HCT116 (cell line): ENCODE measurements around the gene ATXN1L. TPM values are rescaled to one million over a fixed set of nuclear protein-coding genes. Genes with fewer than 3 reads are reported as not detected.

ENCODE experiments used
- ATAC-seq: fragments of 200-7000 bp; cut with Tn5 transposase; 2 replicates; pipeline ENCODE4 v1.9.1; 2020; ENCODE audit warnings: mild to moderate bottlenecking, moderate library complexity
- BruUV-seq: library from RNA; stranded (reverse); fragments of 400-500 nt; replicated peaks from 2 replicates; lab custom pipeline; 2021; lab: Mats Ljungman, UMichigan
- CTCF ChIA-PET: fragments of 300-600 bp; sonication (Branson Sonifier 250); formaldehyde crosslinking; loops from one replicate; lab custom pipeline; 2021; ENCODE audit warnings: antibody characterized with exemption; lab: Charles Lee
- POLR2A ChIA-PET: fragments of 300-600, 350-600 bp; sonication (Branson Sonifier 250); formaldehyde crosslinking; loops from one replicate; lab custom pipeline; 2021; ENCODE audit warnings: antibody characterized with exemption; lab: Charles Lee
- RAD21 ChIA-PET, 2 experiments: fragments of 300-600 bp; sonication (Branson Sonifier 250); formaldehyde crosslinking; loops; one replicate each; lab custom pipeline; 2023; ENCODE audit warnings: low total read pairs in 2 of 2; ENCODE audit not compliant: uncharacterized antibody in 2 of 2, unreplicated experiment in 2 of 2, low non-redundant PET in 1 of 2; lab: Charles Lee
- DNase-seq: peaks from one replicate; pipeline ENCODE4 v3.0.0-alpha.2; 2010; ENCODE audit warnings: low read depth, low spot score
- H2AFZ ChIP-seq: fragments of 200-600 bp; shearing (Covaris generic), sonication (generic); 2 replicates; pipeline ENCODE4 v1.6.1; 2017; ENCODE audit warnings: low read depth, mixed run types, mixed read lengths, antibody characterized with exemption, low read length; ENCODE audit not compliant: poor library complexity, severe bottlenecking
- H3K27ac ChIP-seq: 2 replicates; pipeline ENCODE4 v1.5.1; 2012; ENCODE audit warnings: low read depth, low read length
- H3K27me3 ChIP-seq: fragments of 200-600 bp; sonication (generic); 2 replicates; pipeline ENCODE4 v1.6.1; 2016; ENCODE audit warnings: mixed run types, low read length, mixed read lengths; ENCODE audit not compliant: insufficient read depth
- H3K36me3 ChIP-seq, 2 experiments: fragments of 200-500 bp in 1 of 2; fragments of 200-600 bp in 1 of 2; sonication (Bioruptor generic) in 1 of 2; sonication (generic) in 1 of 2; 2 replicates each; pipeline versions ENCODE4 v1.5.1 to v1.6.1; 2014 to 2016; ENCODE audit warnings: low read length in 2 of 2, inconsistent platforms in 1 of 2, mixed read lengths in 1 of 2, mixed run types in 1 of 2; ENCODE audit not compliant: insufficient read depth in 2 of 2, control insufficient read depth in 1 of 2
- H3K4me1 ChIP-seq, 2 experiments: fragments of 200-600 bp in 1 of 2; sonication (generic) in 1 of 2; 2 replicates each; pipeline versions ENCODE4 v1.5.1 to v1.6.1; 2012 to 2017; ENCODE audit warnings: low read length in 2 of 2, inconsistent platforms in 1 of 2, mild to moderate bottlenecking in 1 of 2, mixed read lengths in 1 of 2, mixed run types in 1 of 2, moderate library complexity in 1 of 2; ENCODE audit not compliant: insufficient read depth in 2 of 2, control insufficient read depth in 1 of 2
- H3K4me2 ChIP-seq: fragments of 200-600 bp; sonication (generic); 2 replicates; pipeline ENCODE4 v1.6.1; 2017; ENCODE audit warnings: mixed run types, low read length, mixed read lengths
- H3K4me3 ChIP-seq, 2 experiments: fragments of 200-600 bp in 1 of 2; sonication (generic) in 1 of 2; replicated peaks in 1 of 2; 2 replicates each; pipeline ENCODE4 v1.5.1; 2011 to 2016; ENCODE audit warnings: low read length in 2 of 2, control low read depth in 1 of 2, low read depth in 1 of 2, mild to moderate bottlenecking in 1 of 2, mixed read lengths in 1 of 2, mixed run types in 1 of 2
- H3K79me2 ChIP-seq: fragments of 200-600 bp; sonication (generic); 2 replicates; pipeline ENCODE4 v1.6.1; 2017; ENCODE audit warnings: mild to moderate bottlenecking, mixed run types, low read length, moderate library complexity, mixed read lengths; ENCODE audit not compliant: insufficient read depth
- H3K9ac ChIP-seq: fragments of 200-600 bp; sonication (generic); 2 replicates; pipeline ENCODE4 v1.6.1; 2016; ENCODE audit warnings: low read length, mixed read lengths
- H3K9me2 ChIP-seq: fragments of 200-600 bp; sonication (generic), shearing (Covaris generic); 2 replicates; pipeline ENCODE4 v1.6.1; 2017; ENCODE audit warnings: mixed run types, mild to moderate bottlenecking, moderate library complexity; ENCODE audit not compliant: insufficient read depth
- H3K9me3 ChIP-seq, 2 experiments: fragments of 200-500 bp in 1 of 2; fragments of 200-600 bp in 1 of 2; sonication (Bioruptor generic) in 1 of 2; sonication (generic) in 1 of 2; 2 replicates each; pipeline ENCODE4 v1.6.1; 2014 to 2017; ENCODE audit warnings: low read length in 2 of 2, mixed read lengths in 2 of 2, inconsistent platforms in 1 of 2, low read depth in 1 of 2, mild to moderate bottlenecking in 1 of 2, mixed run types in 1 of 2, moderate library complexity in 1 of 2; ENCODE audit not compliant: control insufficient read depth in 1 of 2, insufficient read depth in 1 of 2
- H4K20me1 ChIP-seq: fragments of 200-600 bp; sonication (generic), shearing (Covaris generic); 2 replicates; pipeline ENCODE4 v1.6.1; 2017; ENCODE audit warnings: mixed run types, mild to moderate bottlenecking, moderate library complexity; ENCODE audit not compliant: insufficient read depth
- CBX3 ChIP-seq: IDR thresholded peaks from 2 replicates; pipeline ENCODE4 v1.6.1; 2012; ENCODE audit warnings: low read depth
- CEBPB ChIP-seq: IDR thresholded peaks from 2 replicates; pipeline ENCODE4 v1.6.1; 2012; ENCODE audit warnings: low read depth
- ELF1 ChIP-seq: IDR thresholded peaks from 2 replicates; pipeline ENCODE4 v1.6.1; 2012; ENCODE audit warnings: low read depth, borderline replicate concordance
- EZH2 ChIP-seq: fragments of 200-600 bp; sonication (generic); IDR thresholded peaks from 2 replicates; pipeline ENCODE4 v1.6.1; 2017; ENCODE audit warnings: antibody characterized with exemption, mixed run types
- JUND ChIP-seq: IDR thresholded peaks from 2 replicates; pipeline ENCODE4 v1.6.1; 2012
- SIN3A ChIP-seq: IDR thresholded peaks from 2 replicates; pipeline ENCODE4 v1.6.1; 2012; ENCODE audit warnings: low read depth
- SP1 ChIP-seq: IDR thresholded peaks from 2 replicates; pipeline ENCODE4 v1.6.1; 2012; ENCODE audit warnings: low read depth
- ZNF274 ChIP-seq: fragments of 200-500 bp; sonication (Bioruptor generic); IDR thresholded peaks from 2 replicates; pipeline ENCODE4 v1.6.1; 2014; ENCODE audit warnings: mild to moderate bottlenecking, low read depth, low read length, inconsistent platforms
- intact Hi-C: fragments of 100-400 bp; cut with micrococcal nuclease; formaldehyde crosslinking; loops from 2 replicates; pipeline ENCODE4 v1.10.0; 2022
- total RNA-seq: library from RNA; stranded (reverse); gene quantifications from one replicate; pipeline ENCODE4 v1.2.1, GENCODE V29; 2021; ENCODE audit not compliant: unreplicated experiment
- TF ChIP-seq, protein P1 (sequence below): IDR thresholded peaks from 2 replicates; pipeline ENCODE4 v1.6.1; 2012
- TF ChIP-seq, protein P2 (sequence below), 3 experiments: fragments of 200-600 bp in 1 of 3; sonication (generic) in 1 of 3; IDR thresholded peaks in 2 of 3; conservative IDR thresholded peaks in 1 of 3; 2 replicates each; pipeline ENCODE4 v1.5.1; 2012 to 2017; ENCODE audit warnings: low read depth in 2 of 3, low read length in 2 of 3, antibody characterized with exemption in 1 of 3, borderline replicate concordance in 1 of 3, control low read depth in 1 of 3, mild to moderate bottlenecking in 1 of 3, mixed read lengths in 1 of 3, mixed run types in 1 of 3, moderate library complexity in 1 of 3; ENCODE audit not compliant: insufficient read depth in 1 of 3
- TF ChIP-seq, protein P3 (sequence below): IDR thresholded peaks from 2 replicates; pipeline ENCODE4 v1.6.1; 2012

ATXN1L gene
- total RNA-seq, 1 experiment from 2014 or later, result 20.5 TPM

DNA sequence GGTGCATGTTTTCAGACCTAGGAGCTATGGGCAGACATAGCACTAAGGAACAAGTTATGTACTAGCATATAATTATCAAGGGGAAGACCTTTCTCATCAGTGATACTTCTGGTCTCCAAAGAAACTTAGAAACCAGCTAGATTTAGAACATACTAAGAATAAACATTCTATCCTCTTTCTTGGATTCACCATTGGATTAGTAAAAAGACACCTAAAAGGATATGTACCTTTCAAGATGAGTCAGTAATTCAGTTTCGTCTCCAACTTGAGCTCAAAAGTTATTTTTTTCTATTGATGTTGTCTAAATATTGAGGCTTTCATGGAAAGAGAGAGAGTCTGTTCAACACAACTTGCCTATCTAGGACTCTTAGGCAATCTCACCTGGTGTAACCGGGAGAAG, 25.0 kb downstream of the ATXN1L start:
- TF ChIP-seq ZNF274 (no peak), JUND (no peak), CBX3 (no peak), SIN3A (no peak), ELF1 (no peak), CEBPB (no peak), EZH2 (no peak), SP1 (no peak)
- TF ChIP-seq, protein P1, sequence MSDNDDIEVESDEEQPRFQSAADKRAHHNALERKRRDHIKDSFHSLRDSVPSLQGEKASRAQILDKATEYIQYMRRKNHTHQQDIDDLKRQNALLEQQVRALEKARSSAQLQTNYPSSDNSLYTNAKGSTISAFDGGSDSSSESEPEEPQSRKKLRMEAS, result no peak
- TF ChIP-seq, protein P2, sequence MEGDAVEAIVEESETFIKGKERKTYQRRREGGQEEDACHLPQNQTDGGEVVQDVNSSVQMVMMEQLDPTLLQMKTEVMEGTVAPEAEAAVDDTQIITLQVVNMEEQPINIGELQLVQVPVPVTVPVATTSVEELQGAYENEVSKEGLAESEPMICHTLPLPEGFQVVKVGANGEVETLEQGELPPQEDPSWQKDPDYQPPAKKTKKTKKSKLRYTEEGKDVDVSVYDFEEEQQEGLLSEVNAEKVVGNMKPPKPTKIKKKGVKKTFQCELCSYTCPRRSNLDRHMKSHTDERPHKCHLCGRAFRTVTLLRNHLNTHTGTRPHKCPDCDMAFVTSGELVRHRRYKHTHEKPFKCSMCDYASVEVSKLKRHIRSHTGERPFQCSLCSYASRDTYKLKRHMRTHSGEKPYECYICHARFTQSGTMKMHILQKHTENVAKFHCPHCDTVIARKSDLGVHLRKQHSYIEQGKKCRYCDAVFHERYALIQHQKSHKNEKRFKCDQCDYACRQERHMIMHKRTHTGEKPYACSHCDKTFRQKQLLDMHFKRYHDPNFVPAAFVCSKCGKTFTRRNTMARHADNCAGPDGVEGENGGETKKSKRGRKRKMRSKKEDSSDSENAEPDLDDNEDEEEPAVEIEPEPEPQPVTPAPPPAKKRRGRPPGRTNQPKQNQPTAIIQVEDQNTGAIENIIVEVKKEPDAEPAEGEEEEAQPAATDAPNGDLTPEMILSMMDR (IDR thresholded peaks at IDR 0.05 in 2 of 3, conservative IDR thresholded peaks at IDR 0.05 in 1 of 3; ENCODE audit: borderline replicate concordance in 1 of 3, insufficient read depth in 1 of 3, low read depth in 2 of 3, low read length in 2 of 3), result no peak
- TF ChIP-seq, protein P3, sequence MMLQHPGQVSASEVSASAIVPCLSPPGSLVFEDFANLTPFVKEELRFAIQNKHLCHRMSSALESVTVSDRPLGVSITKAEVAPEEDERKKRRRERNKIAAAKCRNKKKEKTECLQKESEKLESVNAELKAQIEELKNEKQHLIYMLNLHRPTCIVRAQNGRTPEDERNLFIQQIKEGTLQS, result no peak
- POLR2A ChIA-PET, result no interaction called here
- no peaks in the 10 kb centered on the region for H3K27me3 ChIP-seq
- H3K9ac ChIP-seq, result no peak overlapping the region
- no TSS peak for BruUV-seq
- H2AFZ ChIP-seq, result no peak overlapping the region
- H3K27ac ChIP-seq, result no peak overlapping the region
- RAD21 ChIA-PET, result no interaction called here
- H4K20me1 ChIP-seq, result no peaks in the 10 kb centered on the region
- intact Hi-C loops, result no loop called here
- H3K4me2 ChIP-seq, result no peak overlapping the region
- ATAC-seq (no peak), DNase-seq (no peak)
- H3K79me2 ChIP-seq, result no peaks in the 10 kb centered on the region
- no peak overlapping the region for H3K4me3 ChIP-seq
- H3K9me3 ChIP-seq, result no peaks in the 10 kb centered on the region
- H3K4me1 ChIP-seq, result no peaks in the 10 kb centered on the region
- no peaks in the 10 kb centered on the region for H3K36me3 ChIP-seq
- CTCF ChIA-PET, result no interaction called here
- H3K9me2 ChIP-seq, result no peaks in the 10 kb centered on the region
